Measurements from ENCODE around the gene SEMA4C. TPM values are rescaled to one million over a fixed set of nuclear protein-coding genes. Genes with fewer than 3 reads are reported as not detected.

SEMA4C gene
- polyA plus RNA-seq, 1 of the 3 experiments (the other 2 are of a cell fraction), result 34.8 TPM

DNA sequence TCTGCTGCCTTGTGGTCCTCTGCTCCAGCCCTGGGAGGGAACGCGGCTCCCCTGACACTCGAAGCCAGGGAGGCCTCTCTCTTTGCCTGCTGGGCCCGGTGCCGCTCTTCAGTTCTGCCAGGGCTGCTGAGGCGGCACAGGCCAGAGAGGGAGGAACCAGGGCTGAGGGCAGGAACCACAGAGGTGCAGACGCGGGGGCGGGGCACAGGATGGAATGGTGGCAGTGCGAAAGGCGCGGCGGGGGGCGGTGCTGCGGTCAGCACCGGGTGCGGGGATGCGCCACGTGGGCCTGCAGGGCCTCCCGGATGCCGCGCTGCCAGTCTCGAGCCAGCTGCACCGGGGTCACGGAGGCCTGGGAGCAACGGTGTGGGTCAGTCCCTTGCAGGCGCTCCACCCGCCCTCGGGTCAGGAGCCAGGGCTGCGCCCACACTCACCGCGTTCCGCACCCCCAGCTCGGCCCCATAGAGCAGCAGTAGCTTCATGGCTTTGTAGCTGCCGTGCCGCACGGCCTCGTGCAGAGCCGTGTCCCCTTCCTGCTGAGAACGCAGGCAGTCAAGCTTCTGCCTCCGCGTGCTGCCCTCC, 30.5 kb downstream of the SEMA4C start (continued):
- TF ChIP-seq, protein P1, sequence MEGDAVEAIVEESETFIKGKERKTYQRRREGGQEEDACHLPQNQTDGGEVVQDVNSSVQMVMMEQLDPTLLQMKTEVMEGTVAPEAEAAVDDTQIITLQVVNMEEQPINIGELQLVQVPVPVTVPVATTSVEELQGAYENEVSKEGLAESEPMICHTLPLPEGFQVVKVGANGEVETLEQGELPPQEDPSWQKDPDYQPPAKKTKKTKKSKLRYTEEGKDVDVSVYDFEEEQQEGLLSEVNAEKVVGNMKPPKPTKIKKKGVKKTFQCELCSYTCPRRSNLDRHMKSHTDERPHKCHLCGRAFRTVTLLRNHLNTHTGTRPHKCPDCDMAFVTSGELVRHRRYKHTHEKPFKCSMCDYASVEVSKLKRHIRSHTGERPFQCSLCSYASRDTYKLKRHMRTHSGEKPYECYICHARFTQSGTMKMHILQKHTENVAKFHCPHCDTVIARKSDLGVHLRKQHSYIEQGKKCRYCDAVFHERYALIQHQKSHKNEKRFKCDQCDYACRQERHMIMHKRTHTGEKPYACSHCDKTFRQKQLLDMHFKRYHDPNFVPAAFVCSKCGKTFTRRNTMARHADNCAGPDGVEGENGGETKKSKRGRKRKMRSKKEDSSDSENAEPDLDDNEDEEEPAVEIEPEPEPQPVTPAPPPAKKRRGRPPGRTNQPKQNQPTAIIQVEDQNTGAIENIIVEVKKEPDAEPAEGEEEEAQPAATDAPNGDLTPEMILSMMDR (IDR thresholded peaks at IDR 0.05), result no peak
- TF ChIP-seq USF2 (IDR thresholded peaks at IDR 0.05; ENCODE audit: borderline replicate concordance, low read depth, low read length), result no peak
- TF ChIP-seq SMC3 (IDR thresholded peaks at IDR 0.05; ENCODE audit: low read depth, low read length), result no peak

GRCh38 chr2:96838345-96839292, 31.3 kb downstream of the SEMA4C start:
- no peaks in the 10 kb centered on the region for H3K9me2 ChIP-seq
- no peak overlapping the region for H3K4me3 ChIP-seq (ENCODE audit: low read depth in 2 of 2, low read length in 1 of 2)
- no peaks in the 10 kb centered on the region for H4K20me1 ChIP-seq (ENCODE audit: insufficient read depth)
- H3K4me1 ChIP-seq (ENCODE audit: control insufficient read depth in 1 of 2, insufficient read depth in 2 of 2, low read depth in 1 of 2, low read length in 1 of 2), result peaks cover 0 to 7% of the 10 kb centered on the region in 2 experiments; a peak in 1 of 4 replicates
- peaks cover 3 to 15% of the 10 kb centered on the region in 2 experiments for H3K36me3 ChIP-seq (replicated peaks in 1 of 2; ENCODE audit: control insufficient read depth in 1 of 2, insufficient read depth in 2 of 2, low read length in 1 of 2)
- ChIA-PET POLR2A (no interaction called here), CTCF (interaction anchor here (1.0 to 2.8 kb wide), 3 partner anchors 89 to 113 kb away, joined by 3 to 9 read pairs (median 6); no protein-coding TSS in a partner anchor)
- no peak for DNase-seq
- no peak overlapping the region for H3K9ac ChIP-seq
- H3K27me3 ChIP-seq (ENCODE audit: insufficient read depth), result no peaks in the 10 kb centered on the region
- no peak overlapping the region for H3K27ac ChIP-seq (ENCODE audit: low read depth in 2 of 2, low read length in 1 of 2)
- no peak for TF ChIP-seq SMC3 (IDR thresholded peaks at IDR 0.05; ENCODE audit: low read depth, low read length)
- no peak for TF ChIP-seq MXI1 (IDR thresholded peaks at IDR 0.05; ENCODE audit: low read depth, low read length)
- TF ChIP-seq TCF12 (IDR thresholded peaks at IDR 0.05), result no peak
- TF ChIP-seq, protein P2, sequence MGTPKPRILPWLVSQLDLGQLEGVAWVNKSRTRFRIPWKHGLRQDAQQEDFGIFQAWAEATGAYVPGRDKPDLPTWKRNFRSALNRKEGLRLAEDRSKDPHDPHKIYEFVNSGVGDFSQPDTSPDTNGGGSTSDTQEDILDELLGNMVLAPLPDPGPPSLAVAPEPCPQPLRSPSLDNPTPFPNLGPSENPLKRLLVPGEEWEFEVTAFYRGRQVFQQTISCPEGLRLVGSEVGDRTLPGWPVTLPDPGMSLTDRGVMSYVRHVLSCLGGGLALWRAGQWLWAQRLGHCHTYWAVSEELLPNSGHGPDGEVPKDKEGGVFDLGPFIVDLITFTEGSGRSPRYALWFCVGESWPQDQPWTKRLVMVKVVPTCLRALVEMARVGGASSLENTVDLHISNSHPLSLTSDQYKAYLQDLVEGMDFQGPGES (IDR thresholded peaks at IDR 0.05; ENCODE audit: low read depth, low read length), result no peak
- TF ChIP-seq POLR2AphosphoS5 (IDR thresholded peaks at IDR 0.05; ENCODE audit: low read depth, low read length), result no peak
- TF ChIP-seq USF1 (IDR thresholded peaks at IDR 0.05; ENCODE audit: borderline replicate concordance, low read depth), result no peak
- TF ChIP-seq REST (IDR thresholded peaks at IDR 0.05; ENCODE audit: low read depth, low read length), result no peak
- no peak for TF ChIP-seq RCOR1 (IDR thresholded peaks at IDR 0.05; ENCODE audit: low read length)
- TF ChIP-seq EP300 (IDR thresholded peaks at IDR 0.05; ENCODE audit: borderline replicate concordance in 1 of 2, low read depth in 1 of 2, low read length in 1 of 2), result no peak
- TF ChIP-seq CHD2 (IDR thresholded peaks at IDR 0.05; ENCODE audit: low read length, partially characterized antibody), result no peak
- H3K9me3 ChIP-seq, result no peaks in the 10 kb centered on the region
- H3F3A ChIP-seq (replicated peaks; ENCODE audit: insufficient read depth), result no peaks in the 10 kb centered on the region
- H3K79me2 ChIP-seq (ENCODE audit: insufficient read depth), result no peaks in the 10 kb centered on the region
- no peak overlapping the region for H3K4me2 ChIP-seq
- 96% methylated on average over 18 of the region's 23 CpGs for WGBS (ENCODE audit: low lambda C conversion rate)
- H2AFZ ChIP-seq (ENCODE audit: low read depth), result no peak overlapping the region

All from SK-N-SH (cell line).